ENCODE data around the gene DRC3.

GRCh38 chr17:17943281-17943984, 29.2 kb upstream of the DRC3 start:
- TF ChIP-seq CTCF (IDR thresholded peaks at IDR 0.05), result no peak
- no peak for TF ChIP-seq EZH2 (IDR thresholded peaks at IDR 0.05; ENCODE audit: borderline replicate concordance, insufficient read depth, low read depth, low read length, poor library complexity, severe bottlenecking)

Data from B cell (primary cell).